GM19397 (cell line): Measurements from ENCODE around the gene MRPL4.

Experiments used
- ATAC-seq: cut with Tn5 transposase; IDR thresholded peaks from one replicate; pipeline ENCODE4 v1.9.1; 2021; ENCODE audit warnings: mild to moderate bottlenecking, moderate library complexity; ENCODE audit not compliant: unreplicated experiment

MRPL4 gene

DNA sequence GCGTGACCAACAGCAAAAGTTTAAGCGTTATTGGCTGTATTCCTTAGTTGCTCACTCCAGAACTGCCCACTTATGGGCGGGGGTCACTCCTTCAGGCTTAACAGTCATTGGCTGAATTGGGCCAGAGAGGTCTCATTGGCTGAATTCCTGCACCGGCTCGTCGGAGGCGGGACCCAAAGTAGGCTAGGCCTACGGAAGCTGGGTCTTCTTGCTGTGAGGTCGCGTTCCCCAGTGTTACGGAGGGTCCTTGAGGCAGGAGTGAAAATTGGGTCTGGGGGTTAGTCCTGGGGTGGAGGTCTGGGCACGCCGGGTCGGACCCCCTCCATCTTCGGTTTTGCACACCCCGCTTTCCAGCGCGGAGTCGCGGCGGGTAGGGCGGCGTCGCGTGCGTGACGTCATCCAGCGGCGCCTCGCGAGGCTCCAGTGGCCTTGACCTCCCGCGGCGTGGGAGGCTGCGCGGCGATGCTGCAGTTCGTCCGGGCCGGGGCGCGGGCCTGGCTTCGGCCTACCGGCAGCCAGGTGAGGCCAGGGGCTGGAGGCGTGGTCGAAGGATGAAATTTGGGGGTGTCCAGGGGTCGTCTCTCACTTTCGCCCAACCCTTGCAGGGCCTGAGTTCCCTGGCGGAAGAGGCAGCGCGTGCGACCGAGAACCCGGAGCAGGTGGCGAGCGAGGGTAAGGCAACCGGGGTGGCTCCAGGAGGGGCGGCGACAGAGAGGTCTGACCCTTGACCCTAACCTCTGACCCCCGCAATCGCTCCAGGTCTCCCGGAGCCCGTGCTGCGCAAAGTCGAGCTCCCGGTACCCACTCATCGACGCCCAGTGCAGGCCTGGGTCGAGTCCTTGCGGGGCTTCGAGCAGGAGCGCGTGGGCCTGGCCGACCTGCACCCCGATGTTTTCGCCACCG lies at the start of gene MRPL4:
Gene MRPL4, plus strand, starts transcription at position 423 of the 903 bp plus-strand sequence. Its CDS starts 40 bp downstream, at position 463.
- ATAC-seq = peak; percentile 84

DNA sequence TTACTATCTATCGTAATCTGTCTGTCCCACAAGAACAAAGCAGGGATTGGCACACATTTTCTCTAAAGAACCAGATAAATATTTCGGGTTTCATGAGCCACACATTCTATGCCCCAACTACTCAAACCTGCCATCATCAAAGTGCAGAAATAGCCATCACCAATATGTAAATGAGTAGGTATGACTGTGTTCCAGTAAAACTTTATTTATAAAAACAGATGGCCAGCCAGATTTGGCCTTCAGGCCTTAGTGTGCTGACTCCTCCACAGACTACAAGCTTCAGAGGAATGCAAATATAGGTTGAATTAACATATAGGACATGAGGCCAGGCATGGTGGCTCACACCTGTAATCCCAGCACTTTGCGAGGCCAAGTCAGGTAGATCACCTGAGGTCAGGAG lies 48.3 kb upstream of the MRPL4 start:
- no peak for ATAC-seq

DNA sequence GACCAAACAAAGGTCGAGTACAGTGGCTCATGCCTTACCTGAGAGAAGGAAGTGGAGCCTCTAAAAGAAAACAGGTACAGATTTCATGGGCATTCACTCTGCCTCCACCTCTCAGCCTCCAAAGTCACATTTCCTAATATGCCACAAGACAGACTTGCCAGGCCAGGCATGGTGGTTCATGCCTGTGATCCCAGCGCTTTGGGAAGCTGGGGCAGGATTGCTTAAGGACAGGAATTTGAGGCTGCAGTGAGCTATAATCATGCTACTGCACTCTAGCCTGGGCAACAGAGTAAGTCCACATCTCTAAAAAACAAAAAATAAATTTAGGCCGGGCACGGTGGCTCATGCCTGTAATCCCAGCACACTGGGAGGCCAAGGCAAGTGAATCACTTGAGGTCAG lies 46.4 kb upstream of the MRPL4 start:
- no peak for ATAC-seq

DNA sequence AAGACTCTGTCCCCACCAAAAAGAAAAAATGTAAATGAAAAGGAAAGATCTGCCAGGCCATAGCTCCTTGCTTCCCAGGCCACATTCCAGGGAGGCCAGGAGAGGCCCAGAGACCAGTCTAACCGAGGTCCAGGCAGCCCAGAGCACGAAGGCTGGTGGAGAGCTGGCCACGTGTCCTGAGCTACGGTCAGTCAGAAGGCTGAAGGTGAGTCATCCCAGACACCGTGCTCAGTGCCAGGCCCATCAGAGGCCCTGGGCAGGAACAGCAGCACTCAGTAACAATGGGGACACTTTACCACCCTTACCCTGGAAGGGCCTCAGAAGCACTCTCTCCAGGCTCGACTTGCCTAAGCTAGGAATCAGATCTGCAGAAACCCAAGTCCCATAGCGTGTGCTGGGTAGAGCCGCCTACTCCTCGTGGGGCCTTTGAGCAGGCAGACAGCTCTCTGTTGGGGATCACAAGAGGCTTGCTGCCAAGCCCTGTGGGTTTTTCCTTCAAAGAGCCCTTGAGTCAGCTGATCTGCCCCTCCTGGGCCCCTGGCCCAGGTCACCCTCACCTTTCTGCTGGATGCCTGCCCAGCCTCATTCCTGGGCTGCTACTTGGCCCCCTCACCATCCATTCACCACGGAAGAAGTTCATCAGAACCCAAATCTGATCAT lies 45.7 kb upstream of the MRPL4 start:
- ATAC-seq = no peak

DNA sequence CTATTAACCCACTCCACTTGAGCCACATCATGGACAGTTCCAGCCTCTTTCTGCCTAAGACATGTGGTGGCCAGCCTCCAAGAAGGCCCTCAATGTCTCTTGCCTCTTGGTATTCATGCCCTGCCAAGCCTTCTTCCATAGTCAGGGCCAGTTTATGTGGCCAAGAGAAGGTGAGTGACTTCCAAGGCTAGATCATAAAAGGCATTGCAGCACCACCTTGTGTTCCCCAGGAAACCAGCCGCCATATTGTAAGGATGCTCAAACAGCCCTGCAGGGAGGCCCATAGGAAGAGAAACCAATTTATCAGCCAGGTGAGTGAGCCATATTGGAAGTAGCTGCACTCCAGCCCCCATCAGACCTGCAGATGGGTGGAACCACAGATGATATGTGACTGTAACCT lies 45.0 kb upstream of the MRPL4 start:
- no peak for ATAC-seq

DNA sequence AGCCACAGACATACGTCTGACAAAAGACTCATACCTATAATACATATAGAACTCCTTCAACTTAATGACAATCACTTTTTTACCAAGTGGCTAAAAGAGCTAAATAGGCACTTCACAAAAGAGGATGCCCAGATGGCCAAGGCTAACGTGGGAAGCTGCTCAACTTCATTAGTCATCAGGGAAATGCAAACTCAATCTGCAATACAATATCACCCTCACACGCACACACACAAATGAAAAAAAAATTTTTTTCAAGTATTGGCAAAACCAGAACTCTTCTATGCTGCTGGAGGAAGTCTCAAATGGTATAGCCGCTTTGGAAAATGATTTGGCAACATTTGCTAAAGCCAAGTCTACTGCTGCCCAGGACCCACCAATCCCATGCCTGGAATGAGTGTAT lies 42.7 kb upstream of the MRPL4 start:
- ATAC-seq = no peak

DNA sequence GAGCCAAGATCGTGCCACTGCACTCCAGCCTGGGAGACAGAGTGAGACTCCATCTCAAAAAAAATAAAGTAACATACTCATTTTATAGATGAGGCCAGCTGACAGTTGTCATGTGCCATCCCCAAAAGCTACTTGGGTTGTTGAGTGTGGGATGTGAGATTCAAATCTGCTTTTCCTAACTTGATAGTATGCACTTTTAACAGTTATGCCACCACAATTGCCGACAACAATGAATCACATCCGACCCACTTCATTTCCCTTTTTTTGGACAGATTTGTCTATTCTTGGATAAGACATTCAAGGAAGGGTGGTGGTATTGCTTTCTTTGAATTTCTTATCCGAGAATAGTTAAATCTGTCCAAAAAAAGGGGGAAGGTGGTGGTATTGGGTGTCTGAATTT lies 41.0 kb upstream of the MRPL4 start:
- no peak for ATAC-seq

DNA sequence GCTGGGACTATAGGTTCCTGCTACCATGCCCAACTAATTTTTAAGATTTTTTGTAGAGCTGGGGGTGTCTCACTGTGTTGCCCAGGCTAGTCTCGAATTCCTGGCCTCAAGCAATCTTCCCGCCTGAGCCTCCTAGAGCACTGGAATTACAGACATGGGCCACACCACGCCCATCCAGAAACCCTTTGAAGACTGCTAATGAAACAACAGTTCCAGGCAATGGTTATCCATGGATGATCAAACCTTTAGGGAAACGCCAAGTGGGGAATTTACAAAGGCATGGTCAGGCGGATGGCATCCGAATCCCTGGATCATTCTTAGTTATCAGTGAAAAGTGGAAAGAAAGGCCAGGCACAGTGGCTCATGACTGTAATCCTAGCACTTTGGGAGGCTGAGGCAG lies 40.3 kb upstream of the MRPL4 start:
- ATAC-seq = no peak

DNA sequence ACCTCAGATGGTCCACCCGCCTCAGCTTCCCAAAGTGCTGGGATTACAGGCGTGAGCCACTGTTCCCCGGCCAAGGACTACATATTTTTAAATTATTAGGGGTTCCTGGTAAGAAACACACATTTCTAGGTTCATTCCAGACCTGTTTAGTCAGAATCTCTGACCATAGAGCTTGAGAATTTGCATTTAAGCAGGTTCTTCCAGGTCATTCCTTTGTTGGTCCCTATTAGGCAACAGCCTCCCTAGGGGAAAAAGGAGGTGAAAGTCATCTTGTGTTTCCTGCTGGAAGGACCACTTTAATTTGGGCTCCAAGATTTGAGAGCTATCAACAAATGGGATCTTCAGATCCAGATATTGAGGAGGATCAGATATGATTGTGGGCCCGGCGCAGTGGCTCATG lies 37.2 kb upstream of the MRPL4 start:
- ATAC-seq = no peak

DNA sequence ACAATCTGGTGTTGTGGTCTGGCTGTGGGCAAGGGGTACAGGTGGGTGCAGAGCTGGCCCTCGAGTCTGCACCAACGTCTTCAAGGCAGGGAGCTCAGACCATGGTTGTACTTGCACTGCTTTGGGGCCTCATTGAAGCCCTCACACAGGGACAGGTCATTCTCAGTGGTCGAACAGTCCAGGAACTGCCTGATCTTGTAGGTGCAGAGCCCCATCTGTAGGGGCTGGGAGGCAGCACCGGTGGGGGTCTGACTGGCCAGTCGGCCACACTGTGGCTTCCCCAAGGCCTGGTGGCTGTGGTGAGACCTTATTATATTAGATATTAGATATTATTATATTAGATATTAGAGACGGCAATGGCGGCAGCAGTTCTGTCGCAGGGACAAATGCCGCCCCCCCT lies 34.9 kb upstream of the MRPL4 start:
- ATAC-seq = no peak

DNA sequence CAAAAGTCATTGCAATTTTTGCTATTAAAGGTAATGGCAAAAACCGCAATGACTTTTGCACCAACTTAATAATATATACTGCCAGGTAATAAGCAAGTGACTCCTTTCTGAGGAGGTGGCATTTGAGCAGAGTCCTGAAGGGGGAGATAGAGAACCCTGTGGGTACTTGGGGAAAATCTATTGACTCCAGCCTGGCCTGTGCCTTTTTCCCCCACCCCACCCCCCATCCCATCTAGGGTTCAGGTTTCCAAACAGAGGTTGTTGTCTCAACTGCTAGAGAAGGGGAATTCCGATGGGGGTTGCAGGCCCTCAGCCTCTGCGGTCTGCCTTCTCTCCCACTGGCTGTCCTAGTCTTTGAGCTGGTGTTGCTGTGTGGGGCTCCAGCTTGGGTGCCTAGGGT lies 32.3 kb upstream of the MRPL4 start:
- no peak for ATAC-seq

DNA sequence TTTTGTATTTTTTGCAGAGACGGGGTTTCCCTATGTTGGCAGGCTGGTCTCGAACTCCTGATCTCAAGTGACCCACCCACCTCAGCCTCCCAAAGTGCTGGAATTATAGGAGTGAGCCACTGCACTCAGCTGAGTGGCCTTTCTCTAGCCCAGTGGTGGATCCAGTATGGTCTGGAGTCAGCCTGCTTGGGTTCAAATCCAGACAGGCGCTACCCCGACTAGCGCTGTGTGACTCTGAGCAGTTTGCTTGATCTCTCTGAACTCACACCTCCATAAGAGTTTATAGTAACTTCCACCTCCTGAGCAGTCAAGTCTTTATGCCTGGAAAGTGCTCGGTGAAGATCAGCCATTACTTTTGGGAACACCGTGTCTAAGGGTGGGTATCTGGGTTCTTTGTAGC lies 31.3 kb upstream of the MRPL4 start:
- no peak for ATAC-seq

DNA sequence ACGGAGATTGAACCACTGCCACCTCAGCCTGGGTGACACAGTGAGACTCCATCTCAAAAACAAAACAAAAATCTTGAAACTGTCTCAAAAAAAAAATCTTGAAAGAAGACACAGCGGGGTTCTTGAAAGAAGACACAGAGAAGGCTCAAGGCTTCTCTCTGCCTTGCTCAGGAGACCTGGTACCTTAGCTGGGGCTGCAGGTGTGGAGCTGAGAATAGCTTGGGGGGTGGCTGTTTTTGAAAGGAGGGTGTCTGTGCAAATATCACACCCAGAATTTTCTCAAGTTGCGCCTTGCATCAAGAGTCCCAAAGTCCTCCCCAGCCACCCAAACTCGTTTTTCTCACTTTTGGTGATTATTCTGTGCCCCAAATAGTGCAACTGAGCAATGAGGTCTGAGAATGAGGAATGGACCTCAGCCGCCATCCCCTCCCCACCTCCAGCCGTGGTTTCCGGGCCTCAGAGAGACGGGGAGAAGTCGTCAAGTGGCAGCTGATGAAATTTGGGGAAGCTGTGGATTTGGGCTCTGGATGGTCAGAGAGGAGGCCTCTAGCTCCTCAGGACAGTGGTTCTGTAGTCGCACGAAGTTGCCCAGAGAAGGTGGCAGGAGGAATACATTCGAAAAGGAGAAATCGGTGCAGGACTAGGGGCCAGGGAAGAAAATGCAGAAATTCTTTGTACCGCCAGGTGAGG lies 29.7 kb upstream of the MRPL4 start:
- no peak for ATAC-seq

DNA sequence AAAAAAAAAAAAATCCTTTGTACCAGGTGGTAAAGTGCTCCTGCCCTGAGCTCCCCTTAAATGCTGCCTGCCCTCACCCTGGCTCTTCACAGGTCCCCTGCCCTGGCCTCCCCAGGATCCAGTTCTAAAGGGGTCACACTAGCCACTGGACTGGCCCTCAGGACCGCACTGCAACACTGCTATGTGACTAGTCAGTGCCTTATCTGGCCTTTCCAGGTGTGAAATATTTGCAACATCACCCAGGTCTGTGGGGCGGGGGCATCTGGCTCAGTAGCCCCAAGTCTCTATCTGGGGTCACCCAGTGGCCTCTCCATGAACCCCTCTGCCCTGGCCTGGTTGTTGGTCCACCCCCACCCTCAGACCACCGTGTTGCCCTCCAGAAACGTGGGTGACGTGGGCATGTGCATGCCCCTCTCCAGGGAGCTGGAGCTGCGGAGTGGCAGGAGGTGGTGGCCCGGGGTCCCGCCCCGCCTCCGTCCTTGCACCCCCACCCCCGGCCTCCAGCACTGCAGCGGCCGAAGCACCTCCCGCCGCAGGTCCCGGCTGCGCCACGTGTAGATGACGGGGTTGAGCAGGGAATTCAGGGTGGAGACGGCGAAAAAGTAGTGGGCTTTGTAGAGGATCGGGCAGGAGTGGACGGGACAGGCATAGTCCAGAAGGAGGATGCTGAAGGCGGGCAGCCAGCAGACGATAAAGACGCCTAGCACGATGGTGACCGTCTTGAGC lies 28.4 kb upstream of the MRPL4 start:
- no peak for ATAC-seq

DNA sequence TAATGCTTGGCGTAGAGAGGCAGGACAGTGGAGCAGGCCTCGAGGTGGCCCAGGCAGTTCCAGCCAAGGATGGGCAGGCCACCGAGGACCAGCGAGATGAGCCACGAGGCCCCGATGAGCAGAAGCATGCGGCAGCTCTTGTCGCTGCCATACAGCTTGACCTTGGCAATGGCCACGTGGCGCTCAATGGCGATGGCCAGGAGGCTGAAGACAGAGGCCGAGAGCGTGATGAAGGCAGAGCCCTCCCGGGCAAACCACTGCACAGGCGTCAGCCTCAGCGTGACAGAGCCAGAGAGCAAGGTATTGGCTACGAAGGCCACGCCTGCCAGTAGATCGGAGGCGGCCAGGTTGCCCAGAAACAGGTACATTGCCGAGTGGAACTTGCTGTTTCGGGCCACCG lies 27.7 kb upstream of the MRPL4 start:
- ATAC-seq = no peak

DNA sequence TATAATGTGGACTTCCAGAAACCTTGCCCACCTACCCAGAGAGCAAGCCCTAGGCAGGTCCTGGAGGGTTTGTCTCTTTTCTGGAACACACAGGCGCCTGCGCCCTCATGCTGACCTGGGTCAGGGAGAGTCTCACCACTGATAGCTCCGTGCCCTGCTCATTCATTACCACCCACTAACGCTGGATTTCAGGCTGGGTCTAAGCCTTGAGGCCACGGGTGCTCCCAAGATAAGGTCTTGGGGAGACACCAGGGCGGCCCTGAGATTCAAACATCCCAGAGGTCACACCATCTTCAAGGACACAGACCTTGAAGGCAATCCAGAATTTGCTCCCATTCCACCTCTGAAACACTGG lies 26.0 kb upstream of the MRPL4 start:
- no peak for ATAC-seq

DNA sequence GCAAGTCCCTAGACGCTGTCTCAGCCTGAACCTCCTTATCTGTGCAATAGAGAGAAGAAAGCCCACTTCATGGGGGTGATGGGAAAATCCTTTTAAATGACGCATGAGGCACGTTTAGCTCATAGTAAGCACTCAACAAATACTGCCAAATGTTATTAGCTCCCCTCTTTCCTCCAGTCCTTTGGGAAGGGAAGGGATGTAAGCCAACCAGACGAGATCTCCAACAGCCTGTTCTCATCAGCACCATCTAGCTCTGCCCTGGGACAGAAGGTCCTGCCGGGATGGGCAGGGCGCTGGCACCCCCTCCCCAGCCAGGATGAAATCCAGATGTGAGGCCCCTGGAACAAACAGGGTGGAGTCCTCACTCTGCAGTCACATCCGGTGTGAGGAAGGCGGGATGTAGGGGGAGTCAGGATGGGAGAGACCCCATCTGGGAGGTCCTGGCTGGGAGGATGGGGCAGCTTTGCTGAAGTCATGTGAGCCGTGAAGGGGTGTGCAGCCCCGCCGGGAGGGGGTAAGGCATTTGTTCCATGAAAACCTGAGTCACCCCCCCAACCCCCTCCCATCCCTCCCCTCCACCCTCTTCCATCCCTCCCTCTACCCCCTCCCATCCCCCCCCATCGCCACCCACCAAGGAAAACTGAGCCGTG lies 25.5 kb upstream of the MRPL4 start:
- no peak for ATAC-seq

DNA sequence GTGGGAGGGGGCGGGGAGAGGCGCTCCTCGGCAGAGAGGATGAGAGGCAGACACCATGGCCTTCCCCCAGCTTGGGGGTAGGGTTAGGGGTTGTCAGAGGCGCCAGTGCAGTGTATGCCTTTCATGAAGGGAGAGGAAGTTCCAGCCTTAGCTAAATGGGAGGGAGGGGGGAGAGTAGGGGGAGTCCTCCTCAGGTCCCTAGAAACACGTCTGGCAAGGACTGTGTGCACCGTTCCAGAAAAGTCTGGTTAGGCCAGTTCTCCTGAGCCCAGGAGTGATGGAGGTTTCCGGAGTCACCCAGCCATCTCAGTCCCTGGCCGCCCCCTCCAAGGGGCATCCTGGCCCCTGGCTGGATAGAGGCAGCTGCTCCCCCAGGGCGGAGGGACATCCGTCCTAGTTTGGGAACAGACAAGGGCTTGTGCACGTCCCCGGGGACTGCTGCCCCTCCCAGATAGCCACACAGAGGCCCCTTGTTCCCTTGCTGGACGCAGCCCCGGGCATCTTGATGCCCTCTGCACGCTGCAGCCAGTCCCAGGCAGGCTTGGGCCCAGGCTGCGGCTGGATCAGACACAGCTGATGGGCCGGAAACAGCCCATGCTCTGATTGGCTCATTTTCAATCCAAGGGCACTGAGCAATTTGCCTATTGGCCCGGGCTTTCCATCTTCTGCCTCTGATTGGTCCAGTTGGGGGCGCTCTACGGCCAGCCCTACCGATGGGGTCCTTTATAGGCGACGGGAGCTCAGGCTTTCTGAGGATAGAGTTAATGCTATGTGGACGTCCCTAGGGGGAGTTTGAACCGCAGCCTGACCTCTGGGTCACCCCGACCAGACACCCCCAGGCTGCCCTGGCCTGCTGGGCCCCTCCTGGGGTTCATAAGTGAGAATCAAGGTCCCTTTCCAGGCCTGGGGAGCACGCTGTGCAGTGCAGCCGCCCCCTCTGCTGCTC lies 24.7 kb upstream of the MRPL4 start:
- ATAC-seq = no peak

DNA sequence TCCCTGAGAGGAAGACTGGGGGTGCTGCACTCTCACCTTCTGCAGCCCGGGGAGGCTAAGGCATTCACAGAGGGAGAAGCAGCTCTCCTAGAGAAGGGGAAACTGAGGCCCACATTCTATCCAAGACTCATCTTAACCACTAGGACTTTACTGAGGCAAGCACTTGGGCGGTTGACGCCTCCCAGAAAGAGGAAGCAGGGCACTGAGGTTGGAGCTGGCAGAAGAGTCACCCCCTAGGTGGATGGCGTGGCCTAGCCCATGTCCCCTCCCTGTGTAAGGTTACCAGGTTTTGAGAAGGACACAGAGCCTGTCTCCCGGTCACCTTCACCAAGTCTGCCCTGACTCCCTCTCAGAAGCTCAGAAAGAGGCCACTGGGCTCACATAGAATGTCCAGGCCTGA lies 23.6 kb upstream of the MRPL4 start:
- ATAC-seq = no peak

DNA sequence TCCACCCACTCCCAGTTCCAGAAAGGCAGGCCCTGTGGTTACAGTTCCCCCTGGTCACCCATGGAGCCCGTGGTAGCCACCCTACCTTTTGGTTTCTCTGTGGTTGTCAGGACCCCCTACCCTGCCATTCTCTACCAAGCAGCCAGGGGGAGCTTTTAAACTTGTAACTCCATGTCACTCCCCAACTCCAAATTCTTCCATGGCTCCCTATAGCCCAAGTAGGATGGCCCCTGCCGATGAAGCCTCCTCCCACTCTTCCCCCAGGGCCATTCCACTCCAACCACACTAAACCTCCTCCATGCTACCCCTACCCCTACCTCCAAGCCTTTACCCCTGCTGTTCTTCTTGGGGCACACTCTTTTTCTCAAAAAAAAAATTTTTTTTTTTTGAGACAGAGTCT lies 23.1 kb upstream of the MRPL4 start:
- ATAC-seq = no peak
